Adrenal gland (tissue), 12 donors: Measurements from ENCODE around the gene UPK1B. TPM values are rescaled to one million over a fixed set of nuclear protein-coding genes. Genes with fewer than 3 reads are reported as not detected.

Experiments
- DNase-seq, 7 donors: peaks; one replicate each; pipeline ENCODE4 v3.0.0-alpha.2; 2019 to 2020
- H3K27ac ChIP-seq, 5 donors: fragments of 200-600 bp; sonication (generic) in 4 of 5; 1 replicate in 3 of 5; 2 replicates in 2 of 5; pipeline versions ENCODE4 v1.5.1 to v1.8.0; 2016 to 2020; ENCODE audit warnings: mild to moderate bottlenecking in 1 of 5
- H3K27me3 ChIP-seq: fragments of 200-600 bp; 2 replicates; pipeline ENCODE4 v1.8.0; 2021
- H3K36me3 ChIP-seq, 2 donors: fragments of 200-600 bp; replicated peaks in 1 of 2; 1 replicate in 1 of 2; 2 replicates in 1 of 2; pipeline versions ENCODE4 v1.5.1 to v1.8.0; 2018 to 2022
- H3K4me1 ChIP-seq, 2 donors: fragments of 200-600 bp; replicated peaks in 1 of 2; 1 replicate in 1 of 2; 2 replicates in 1 of 2; pipeline versions ENCODE4 v1.5.1 to v1.8.0; 2018 to 2021
- H3K4me3 ChIP-seq, 4 donors: fragments of 200-600 bp; sonication (generic) in 3 of 4; one replicate each; pipeline ENCODE4 v1.5.1; 2016 to 2018
- H3K9me3 ChIP-seq, 3 donors: fragments of 200-600 bp; sonication (generic) in 1 of 3; replicated peaks in 1 of 3; 1 replicate in 2 of 3; 2 replicates in 1 of 3; pipeline versions ENCODE4 v1.5.1 to v1.8.0; 2016 to 2021
- POLR2A ChIP-seq, 2 donors: fragments of 450-650 bp; IDR thresholded peaks; one replicate each; pipeline ENCODE4 v1.6.1; 2017; ENCODE audit warnings: antibody characterized with exemption in 2 of 2, mild to moderate bottlenecking in 2 of 2, moderate library complexity in 1 of 2
- WGBS, 4 donors: extraction: QIAGEN DNeasy Blood & Tissue Kit in 2 of 4; methylation state at CpG; one replicate each; pipeline versions ENCODE4 v1.1.5 to v1.1.7; 2013 to 2017; 5-methylcytosine and 5-hydroxymethylcytosine counted together
- intact Hi-C, 2 donors: fragments of 100-400 bp; cut with DNase I; formaldehyde crosslinking; loops; one replicate each; pipeline versions ENCODE4 v1.14.1 to v1.15.0; 2022 to 2023
- polyA plus RNA-seq, 3 donors: library from polyadenylated mRNA; stranded (reverse); fragments of 200-250 nt in 2 of 3; fragments of 350-450 nt in 1 of 3; fragmentation: Illumina TruSeq in 1 of 3; extraction: RNeasy Lipid Tissue Mini Kit (QIAGEN cat#74804) in 1 of 3; gene quantifications; one replicate each; pipeline ENCODE4 v1.2.3, GENCODE V29; 2013 to 2014
- total RNA-seq, 9 donors: library from RNA; depleted of rRNA in 4 of 9; stranded (reverse); fragments of >200 nt in 4 of 9; fragments of 120-200 nt in 1 of 9; fragmentation: NEBNext Ultra II Directional in 1 of 9; extraction: Animal tissue kit (Norgen Biotek cat#: 25700) in 1 of 9; gene quantifications; one replicate each; pipeline versions ENCODE4 v1.1.0 to v1.2.4, GENCODE V29; 2013 to 2023
- TF ChIP-seq, protein P1 (sequence below), 6 experiments: fragments of 450-650 bp in 4 of 6; fragments of 200-600 bp in 2 of 6; sonication (generic) in 1 of 6; IDR thresholded peaks; 1 replicate in 5 of 6; 2 replicates in 1 of 6; pipeline versions ENCODE4 v1.5.1 to v1.8.0; 2016 to 2021; ENCODE audit warnings: antibody characterized with exemption in 6 of 6, mild to moderate bottlenecking in 2 of 6, moderate library complexity in 1 of 6
- donor health status: healthy with polysubstance abuse.
- donor health status: Bipolar disorder and iron deficiency.
- donor health status: DM: yes; HTN: yes; CAD: no.
- donor health status: DM: no; HTN: no; CAD: no.
- donor health status: DM: no; HTN: no; CAD: no.
- donor health status: DM: yes; HTN: yes; CAD: no.

The UPK1B gene
- total and polyA plus RNA-seq, 12 donors: 0.24 TPM; not detected in 11

DNA sequence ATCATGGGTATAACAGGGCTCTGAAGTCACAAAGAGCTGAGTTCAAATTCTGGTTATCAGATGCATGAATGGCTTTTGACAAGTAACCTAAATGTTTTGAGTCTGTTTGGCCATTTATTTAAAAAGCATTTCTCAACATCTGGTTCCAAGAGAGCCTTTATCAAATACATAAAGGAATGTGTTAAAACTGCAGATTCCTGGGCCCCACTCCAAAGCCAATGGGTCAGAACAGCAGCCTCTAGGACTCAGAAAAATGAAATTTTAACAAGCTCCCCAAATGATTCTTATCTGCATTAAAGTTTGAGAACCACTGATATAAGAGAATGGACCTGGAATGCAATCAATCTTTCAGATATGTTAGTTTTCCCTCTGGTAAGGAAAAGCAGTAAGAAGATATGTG lies 63.9 kb downstream of the UPK1B start:
- Histone ChIP-seq H3K27me3 (no peaks in the 10 kb centered on the region), H3K4me3 (no peak overlapping the region), H3K9me3 (no peaks in the 10 kb centered on the region), H3K36me3 (peaks cover 0 to 5% of the 10 kb centered on the region in 2 donors), H3K4me1 (peaks cover 2 to 43% of the 10 kb centered on the region in 2 donors), H3K27ac (no peak overlapping the region)
- TF ChIP-seq POLR2A (IDR thresholded peaks at IDR 0.05): no peak
- TF ChIP-seq, protein P1, sequence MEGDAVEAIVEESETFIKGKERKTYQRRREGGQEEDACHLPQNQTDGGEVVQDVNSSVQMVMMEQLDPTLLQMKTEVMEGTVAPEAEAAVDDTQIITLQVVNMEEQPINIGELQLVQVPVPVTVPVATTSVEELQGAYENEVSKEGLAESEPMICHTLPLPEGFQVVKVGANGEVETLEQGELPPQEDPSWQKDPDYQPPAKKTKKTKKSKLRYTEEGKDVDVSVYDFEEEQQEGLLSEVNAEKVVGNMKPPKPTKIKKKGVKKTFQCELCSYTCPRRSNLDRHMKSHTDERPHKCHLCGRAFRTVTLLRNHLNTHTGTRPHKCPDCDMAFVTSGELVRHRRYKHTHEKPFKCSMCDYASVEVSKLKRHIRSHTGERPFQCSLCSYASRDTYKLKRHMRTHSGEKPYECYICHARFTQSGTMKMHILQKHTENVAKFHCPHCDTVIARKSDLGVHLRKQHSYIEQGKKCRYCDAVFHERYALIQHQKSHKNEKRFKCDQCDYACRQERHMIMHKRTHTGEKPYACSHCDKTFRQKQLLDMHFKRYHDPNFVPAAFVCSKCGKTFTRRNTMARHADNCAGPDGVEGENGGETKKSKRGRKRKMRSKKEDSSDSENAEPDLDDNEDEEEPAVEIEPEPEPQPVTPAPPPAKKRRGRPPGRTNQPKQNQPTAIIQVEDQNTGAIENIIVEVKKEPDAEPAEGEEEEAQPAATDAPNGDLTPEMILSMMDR (IDR thresholded peaks at IDR 0.05): no peak
- peak in 1 of 7 donors; percentile 12 for DNase-seq
- intact Hi-C loops: no loop called here

- no peak overlapping the region for H3K27ac ChIP-seq
- peaks cover 0 to 5% of the 10 kb centered on the region in 2 donors for H3K36me3 ChIP-seq
- 69 to 79% (median 73%) methylated on average over 4 of the region's 4 CpGs for WGBS, 4 donors
- no peaks in the 10 kb centered on the region for H3K9me3 ChIP-seq
- no peak for DNase-seq
- peaks cover 2 to 43% of the 10 kb centered on the region in 2 donors for H3K4me1 ChIP-seq
- no peaks in the 10 kb centered on the region for H3K27me3 ChIP-seq
- intact Hi-C loops: no loop called here
- no peak overlapping the region for H3K4me3 ChIP-seq
- TF ChIP-seq, protein P1 (IDR thresholded peaks at IDR 0.05): no peak
- no peak for TF ChIP-seq POLR2A (IDR thresholded peaks at IDR 0.05)
Measured at GRCh38 chr3:119238363-119238762, 65.0 kb downstream of the UPK1B start.

DNA sequence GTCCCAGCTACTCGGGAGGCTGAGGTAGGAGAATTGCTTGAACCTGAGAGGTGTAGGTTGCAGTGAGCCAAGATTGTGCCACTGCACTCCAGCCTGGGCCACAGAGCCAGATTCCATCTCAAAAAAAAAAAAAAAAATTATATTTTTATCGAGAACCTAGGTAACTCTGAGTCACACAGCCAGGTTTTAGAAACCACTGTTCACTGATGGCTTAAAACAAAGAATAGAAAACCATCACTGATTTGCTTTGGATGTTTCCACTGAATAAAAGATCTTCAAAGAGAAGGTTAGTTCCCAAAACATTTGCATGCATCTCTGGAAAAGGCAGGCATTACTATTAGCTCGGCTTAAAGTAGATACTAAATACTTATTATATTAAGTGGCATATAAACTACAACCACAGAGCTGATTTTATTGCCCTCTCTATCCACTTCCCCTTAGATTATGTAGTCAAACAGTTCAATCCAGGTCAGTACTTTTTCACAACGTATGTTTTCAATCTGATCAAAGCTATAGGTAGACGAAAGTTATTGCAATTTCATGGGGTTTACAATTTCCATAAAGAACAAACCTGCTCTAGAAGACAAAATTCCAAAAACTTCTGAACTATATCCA lies 65.9 kb downstream of the UPK1B start:
- Histone ChIP-seq H3K9me3 (no peaks in the 10 kb centered on the region), H3K27ac (peak overlapping the region in 1 of 5 donors; percentile 89), H3K4me3 (peak overlapping the region in 1 of 4 donors; percentile 78), H3K36me3 (peaks cover 0 to 5% of the 10 kb centered on the region in 2 donors), H3K27me3 (no peaks in the 10 kb centered on the region), H3K4me1 (peaks cover 2 to 43% of the 10 kb centered on the region in 2 donors)
- TF ChIP-seq, protein P1 (IDR thresholded peaks at IDR 0.05): no peak
- no peak for TF ChIP-seq POLR2A (IDR thresholded peaks at IDR 0.05)
- DNase-seq: no peak
- intact Hi-C loops: no loop called here
- WGBS, 4 donors: 52 to 72% (median 61%) methylated on average over 5 of the region's 5 CpGs

DNA sequence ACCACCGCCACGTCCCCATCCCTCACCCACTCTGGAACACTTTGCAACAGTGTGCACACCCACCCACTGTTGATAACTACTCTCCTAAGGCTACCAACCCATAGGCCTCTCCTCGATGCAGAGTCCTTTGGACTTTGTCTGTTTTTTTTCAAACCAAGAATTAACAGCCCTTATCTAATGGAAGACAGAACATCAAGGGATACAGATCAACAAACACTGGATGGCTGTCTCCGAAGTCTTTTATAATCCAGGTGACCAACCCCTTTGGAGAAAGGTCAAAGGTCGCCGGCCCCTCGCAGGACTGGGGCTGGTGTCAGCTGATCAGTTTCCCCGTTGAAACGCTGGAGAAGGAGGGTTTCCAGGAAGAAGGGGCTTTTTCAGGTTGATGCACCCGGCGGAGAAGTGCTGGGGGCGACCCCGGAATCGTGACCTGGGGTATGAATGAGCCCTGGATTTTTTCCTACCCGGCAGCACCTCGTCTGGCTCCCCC lies 66.7 kb downstream of the UPK1B start:
- intact Hi-C loops: loop anchor here in 1 of 2 donors (10.0 kb wide), 1 partner anchor 95 kb away; the partner anchor contains the start of gene TEX55
- Histone ChIP-seq H3K27ac (peak overlapping the region; percentile 46 to 92 (median 84)), H3K4me3 (peak overlapping the region; percentile 39 to 78 (median 61)), H3K4me1 (peaks cover 2 to 36% of the 10 kb centered on the region in 2 donors), H3K36me3 (peaks cover 0 to 4% of the 10 kb centered on the region in 2 donors), H3K9me3 (no peaks in the 10 kb centered on the region), H3K27me3 (no peaks in the 10 kb centered on the region)
- DNase-seq: peak in 5 of 7 donors; percentile 25 to 68 (median 48)
- WGBS, 4 donors: 7 to 18% (median 9%) methylated on average over 9 to 16 of the region's 16 CpGs
- TF ChIP-seq, protein P1 (IDR thresholded peaks at IDR 0.05): no peak
- TF ChIP-seq POLR2A (IDR thresholded peaks at IDR 0.05): no peak
